Measurements from ENCODE around the gene PLXNA4.

GRCh38 chr7:132117181-132117580 lies 459.1 kb downstream of the PLXNA4 start:
- TF ChIP-seq CTCF (IDR thresholded peaks at IDR 0.05) (no peak), CHD2 (IDR thresholded peaks at IDR 0.05; ENCODE audit: low read length, partially characterized antibody) (no peak), MAZ (IDR thresholded peaks at IDR 0.05; ENCODE audit: borderline replicate concordance, low read depth, low read length) (no peak), HOXA7 (CRISPR knock-in tag; IDR thresholded peaks at IDR 0.05) (no peak), EP300 (IDR thresholded peaks at IDR 0.05) (peak; percentile 33 to 49; a peak in 2 of 5 replicates), RFX5 (IDR thresholded peaks at IDR 0.05) (no peak), POLR2AphosphoS2 (conservative IDR thresholded peaks at IDR 0.05; ENCODE audit: low read length) (no peak), JUNB (IDR thresholded peaks at IDR 0.05) (peak; percentile 88), EHMT2 (IDR thresholded peaks at IDR 0.05; ENCODE audit: low read depth) (no peak)

Data from A549 (cell line).